ENCODE measurements around the gene CHD6.
A peak's percentile ranks its signal among the peaks of the same experiment; 100 is the strongest.

The CHD6 gene

GRCh38 chr20:41412324-41413120, 205.7 kb downstream of the CHD6 start:
- TF ChIP-seq TSHZ2 (CRISPR knock-in tag; IDR thresholded peaks at IDR 0.05): no peak
- TF ChIP-seq ZFP30 (CRISPR knock-in tag; IDR thresholded peaks at IDR 0.05): no peak
- no peak for TF ChIP-seq ZC3H10 (CRISPR knock-in tag; IDR thresholded peaks at IDR 0.05)
- TF ChIP-seq RARB (CRISPR knock-in tag; IDR thresholded peaks at IDR 0.05): no peak
- TF ChIP-seq SNAI2 (CRISPR knock-in tag; IDR thresholded peaks at IDR 0.05): no peak
- TF ChIP-seq ZNF70 (CRISPR knock-in tag; IDR thresholded peaks at IDR 0.05): no peak
- no peak for TF ChIP-seq ZNF8 (CRISPR knock-in tag; IDR thresholded peaks at IDR 0.05)
- TF ChIP-seq ZNF565 (CRISPR knock-in tag; conservative IDR thresholded peaks at IDR 0.05; ENCODE audit: low read depth): no peak
- TF ChIP-seq TOX (CRISPR knock-in tag; IDR thresholded peaks at IDR 0.05; ENCODE audit: borderline replicate concordance): no peak
- TF ChIP-seq ESRRG (CRISPR knock-in tag; IDR thresholded peaks at IDR 0.05): no peak
- TF ChIP-seq PATZ1 (CRISPR knock-in tag; IDR thresholded peaks at IDR 0.05; ENCODE audit: borderline replicate concordance): no peak
- no peak for TF ChIP-seq GLIS3 (CRISPR knock-in tag; IDR thresholded peaks at IDR 0.05)
- TF ChIP-seq OSR1 (CRISPR knock-in tag; IDR thresholded peaks at IDR 0.05): no peak
- TF ChIP-seq ZFP3 (CRISPR knock-in tag; IDR thresholded peaks at IDR 0.05): no peak
- no peak for TF ChIP-seq ISL1 (CRISPR knock-in tag; IDR thresholded peaks at IDR 0.05)
- no peak for TF ChIP-seq BACH2 (CRISPR knock-in tag; IDR thresholded peaks at IDR 0.05; ENCODE audit: borderline replicate concordance)
- TF ChIP-seq ARNTL (CRISPR knock-in tag; IDR thresholded peaks at IDR 0.05; ENCODE audit: borderline replicate concordance, low read depth): no peak
- TF ChIP-seq CSDC2 (CRISPR knock-in tag; IDR thresholded peaks at IDR 0.05): no peak
- no peak for TF ChIP-seq CREB5 (CRISPR knock-in tag; IDR thresholded peaks at IDR 0.05; ENCODE audit: low read depth)
- ATAC-seq: no peak

GRCh38 chr20:41411391-41411847, 206.8 kb downstream of the CHD6 start:
- TF ChIP-seq POU6F1 (CRISPR knock-in tag; IDR thresholded peaks at IDR 0.05; ENCODE audit: borderline replicate concordance, low read depth) (no peak), ZFP3 (CRISPR knock-in tag; IDR thresholded peaks at IDR 0.05) (no peak), ARNTL (CRISPR knock-in tag; IDR thresholded peaks at IDR 0.05; ENCODE audit: borderline replicate concordance, low read depth) (no peak), TSHZ2 (CRISPR knock-in tag; IDR thresholded peaks at IDR 0.05) (no peak), ZNF8 (CRISPR knock-in tag; IDR thresholded peaks at IDR 0.05) (no peak), ZFP30 (CRISPR knock-in tag; IDR thresholded peaks at IDR 0.05) (no peak), ZNF70 (CRISPR knock-in tag; IDR thresholded peaks at IDR 0.05) (no peak), SNAI2 (CRISPR knock-in tag; IDR thresholded peaks at IDR 0.05) (no peak), BACH2 (CRISPR knock-in tag; IDR thresholded peaks at IDR 0.05; ENCODE audit: borderline replicate concordance) (no peak), CSDC2 (CRISPR knock-in tag; IDR thresholded peaks at IDR 0.05) (no peak), PPARA (CRISPR knock-in tag; IDR thresholded peaks at IDR 0.05; ENCODE audit: borderline replicate concordance) (no peak), ESRRG (CRISPR knock-in tag; IDR thresholded peaks at IDR 0.05) (no peak), PATZ1 (CRISPR knock-in tag; IDR thresholded peaks at IDR 0.05; ENCODE audit: borderline replicate concordance) (no peak), TCF4 (CRISPR knock-in tag; IDR thresholded peaks at IDR 0.05; ENCODE audit: borderline replicate concordance) (no peak), TOX (CRISPR knock-in tag; IDR thresholded peaks at IDR 0.05; ENCODE audit: borderline replicate concordance) (no peak), CREB5 (CRISPR knock-in tag; IDR thresholded peaks at IDR 0.05; ENCODE audit: low read depth) (no peak)
- 0 out of 3 replicates have a peak, but pooled peaks have one; percentile 43 for ATAC-seq
